K562 (cell line): ENCODE measurements around the gene TMEM242. TPM values are rescaled to one million over a fixed set of nuclear protein-coding genes. Genes with fewer than 3 reads are reported as not detected.

ENCODE experiments used
- CEBPG ChIP-seq, 3 experiments: fragments of 200-800 bp in 1 of 3; sonication (Bioruptor generic) in 1 of 3; sonication (generic) in 1 of 3; formaldehyde crosslinking in 1 of 3; IDR thresholded peaks in 2 of 3; conservative IDR thresholded peaks in 1 of 3; 2 replicates each; pipeline versions ENCODE4 v1.6.1 to v1.8.0; 2016 to 2022; ENCODE audit warnings: missing compliant biosample characterization in 2 of 3, missing genetic modification characterization in 2 of 3, mild to moderate bottlenecking in 1 of 3, missing genetic modification reagents in 1 of 3
- ETS1 ChIP-seq: conservative IDR thresholded peaks from 2 replicates; pipeline ENCODE4 v1.6.1; 2011; ENCODE audit warnings: low read depth, mild to moderate bottlenecking, low read length; ENCODE audit not compliant: control insufficient read depth
- FIP1L1 ChIP-seq: fragments of 200-400 bp; formaldehyde crosslinking; IDR thresholded peaks from 2 replicates; pipeline ENCODE4 v1.6.1; 2018; ENCODE audit warnings: mild to moderate bottlenecking, low read depth, low read length; ENCODE audit not compliant: poor library complexity, severe bottlenecking
- HDAC8 ChIP-seq: fragments of 450-650 bp; IDR thresholded peaks from 2 replicates; pipeline ENCODE4 v1.6.1; 2016; ENCODE audit warnings: mild to moderate bottlenecking, missing genetic modification characterization, moderate library complexity, missing compliant biosample characterization
- HDGF ChIP-seq: fragments of 450-650 bp; IDR thresholded peaks from 2 replicates; pipeline ENCODE4 v1.6.1; 2016
- HMGXB4 ChIP-seq: sonication (generic); formaldehyde crosslinking; IDR thresholded peaks from 2 replicates; pipeline ENCODE4 v1.8.1; 2023; ENCODE audit warnings: mild to moderate bottlenecking, missing genetic modification reagents
- KDM1A ChIP-seq, 2 experiments: fragments of 450-650 bp; IDR thresholded peaks; 2 replicates each; pipeline ENCODE4 v1.6.1; 2016; ENCODE audit warnings: mild to moderate bottlenecking in 2 of 2
- NKRF ChIP-seq: fragments of 450-650 bp; IDR thresholded peaks from 2 replicates; pipeline ENCODE4 v1.6.1; 2016; ENCODE audit warnings: borderline replicate concordance
- REST ChIP-seq, 2 experiments: fragments of 450-650 bp; formaldehyde crosslinking in 1 of 2; IDR thresholded peaks; 2 replicates each; pipeline versions ENCODE4 v1.4.0 to v1.6.1; 2014 to 2020; ENCODE audit warnings: mild to moderate bottlenecking in 2 of 2, borderline replicate concordance in 1 of 2, low read depth in 1 of 2
- TSC22D4 ChIP-seq: fragments of 450-650 bp; IDR thresholded peaks from 2 replicates; pipeline ENCODE4 v1.6.1; 2016; ENCODE audit warnings: missing genetic modification characterization, missing biosample characterization, control low read depth
- ZFP1 ChIP-seq: fragments of 450-650 bp; formaldehyde crosslinking; IDR thresholded peaks from 2 replicates; pipeline ENCODE4 v1.4.0; 2020; ENCODE audit warnings: mild to moderate bottlenecking, mixed read lengths
- polyA plus RNA-seq, 8 experiments: library from polyadenylated mRNA; depleted of rRNA in 4 of 8; stranded (reverse) in 5 of 8; unstranded in 3 of 8; fragments of >200 nt; fragmentation: Nextera tagmentation in 2 of 8; fragmentation: Illumina TruSeq in 1 of 8; extraction: Ambion mirVana in 2 of 8; extraction: Trizol in 1 of 8; gene quantifications; 2 replicates each; pipeline versions ENCODE4 v1.2.1 to v1.2.3, GENCODE V29; 2011 to 2014; ENCODE audit warnings: inconsistent platforms in 1 of 8, missing spikeins in 1 of 8
- total RNA-seq, 7 experiments: library from RNA; depleted of rRNA in 6 of 7; stranded (reverse); fragments of >200 nt in 6 of 7; fragmentation: Illumina TruSeq in 2 of 7; extraction: Trizol in 2 of 7; gene quantifications; 2 replicates each; pipeline versions ENCODE4 v1.2.1 to v1.2.3, GENCODE V29; 2011 to 2021; ENCODE audit warnings: low replicate concordance in 1 of 7

Gene TMEM242
- total and polyA plus RNA-seq, 9 of the 15 experiments (the other 6 are each of a cell fraction or from before 2014, with no cell fraction given) = 9.5 to 35.3 (median 16.5) TPM

GRCh38 chr6:157316871-157317814 lies 6.2 kb downstream of the TMEM242 start (continued):
- TF ChIP-seq KDM1A (IDR thresholded peaks at IDR 0.05) (peak; percentile 62 to 63; a peak in 3 of 4 replicates), ETS1 (no peak), HMGXB4 (CRISPR knock-in tag) (no peak), FIP1L1 (no peak), TSC22D4 (tag) (no peak), ZFP1 (CRISPR knock-in tag) (no peak), HDAC8 (no peak), HDGF (peak; percentile 86), REST (IDR thresholded peaks at IDR 0.05; ENCODE audit: borderline replicate concordance) (peak; percentile 9; the same call in 1 of the 2 replicates), REST (CRISPR knock-in tag; IDR thresholded peaks at IDR 0.05; ENCODE audit: low read depth) (no peak), NKRF (peak; percentile 35; the same call in 1 of the 2 replicates), CEBPG (CRISPR knock-in tag; IDR thresholded peaks at IDR 0.05) (peak; percentile 83), CEBPG (tag; conservative IDR thresholded peaks at IDR 0.05 in 1 of 2, IDR thresholded peaks at IDR 0.05 in 1 of 2) (peak; percentile 91 to 94)
